ENCODE results near the gene SNX25. TPM values are rescaled to one million over a fixed set of nuclear protein-coding genes. Genes with fewer than 3 reads are reported as not detected.

SNX25 gene
- total RNA-seq, 1 experiment from 2014 or later = 16.7 TPM

DNA sequence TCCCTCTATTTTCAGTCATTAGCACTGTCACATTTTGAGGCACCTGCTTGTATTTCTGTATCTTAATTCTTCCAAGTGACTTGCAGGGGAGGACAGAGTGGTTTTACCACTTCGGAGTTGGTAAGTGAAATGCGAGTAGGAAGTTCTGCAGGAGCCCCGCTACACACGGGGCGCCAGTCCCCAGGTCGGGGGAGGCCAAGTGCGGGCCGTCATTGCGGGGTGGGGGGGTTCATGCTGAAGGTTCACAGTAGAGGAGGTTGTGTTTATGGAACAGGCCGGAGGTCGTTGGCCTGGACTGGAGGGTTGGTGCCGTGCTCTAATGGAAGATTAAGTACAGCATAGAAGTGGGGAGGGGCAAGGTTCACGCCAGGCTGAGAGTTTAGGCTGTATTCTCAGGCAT is 142.3 kb downstream of the SNX25 start:
- in situ Hi-C loops (cut with HindIII; ENCODE audit: low pct_unique_long_range_greater_than_20kb, low sequenced_read_pairs) = no loop called here
- Histone ChIP-seq H3K4me1 (ENCODE audit: control insufficient read depth, insufficient read depth, low read length) (no peaks in the 10 kb centered on the region), H3K27ac (ENCODE audit: low read length) (no peak overlapping the region), H3K27me3 (ENCODE audit: control insufficient read depth, insufficient read depth, low read length) (no peaks in the 10 kb centered on the region), H3K9me3 (ENCODE audit: control insufficient read depth, insufficient read depth, low read depth, low read length) (no peaks in the 10 kb centered on the region), H3K36me3 (ENCODE audit: control insufficient read depth, insufficient read depth, low read length) (no peaks in the 10 kb centered on the region; the same call in 1 of the 2 replicates), H3K4me3 (ENCODE audit: low read depth in 2 of 2, low read length in 2 of 2) (no peak overlapping the region)
- ChIA-PET POLR2A (no interaction called here), CTCF (no interaction called here)
- TF ChIP-seq, protein P1, sequence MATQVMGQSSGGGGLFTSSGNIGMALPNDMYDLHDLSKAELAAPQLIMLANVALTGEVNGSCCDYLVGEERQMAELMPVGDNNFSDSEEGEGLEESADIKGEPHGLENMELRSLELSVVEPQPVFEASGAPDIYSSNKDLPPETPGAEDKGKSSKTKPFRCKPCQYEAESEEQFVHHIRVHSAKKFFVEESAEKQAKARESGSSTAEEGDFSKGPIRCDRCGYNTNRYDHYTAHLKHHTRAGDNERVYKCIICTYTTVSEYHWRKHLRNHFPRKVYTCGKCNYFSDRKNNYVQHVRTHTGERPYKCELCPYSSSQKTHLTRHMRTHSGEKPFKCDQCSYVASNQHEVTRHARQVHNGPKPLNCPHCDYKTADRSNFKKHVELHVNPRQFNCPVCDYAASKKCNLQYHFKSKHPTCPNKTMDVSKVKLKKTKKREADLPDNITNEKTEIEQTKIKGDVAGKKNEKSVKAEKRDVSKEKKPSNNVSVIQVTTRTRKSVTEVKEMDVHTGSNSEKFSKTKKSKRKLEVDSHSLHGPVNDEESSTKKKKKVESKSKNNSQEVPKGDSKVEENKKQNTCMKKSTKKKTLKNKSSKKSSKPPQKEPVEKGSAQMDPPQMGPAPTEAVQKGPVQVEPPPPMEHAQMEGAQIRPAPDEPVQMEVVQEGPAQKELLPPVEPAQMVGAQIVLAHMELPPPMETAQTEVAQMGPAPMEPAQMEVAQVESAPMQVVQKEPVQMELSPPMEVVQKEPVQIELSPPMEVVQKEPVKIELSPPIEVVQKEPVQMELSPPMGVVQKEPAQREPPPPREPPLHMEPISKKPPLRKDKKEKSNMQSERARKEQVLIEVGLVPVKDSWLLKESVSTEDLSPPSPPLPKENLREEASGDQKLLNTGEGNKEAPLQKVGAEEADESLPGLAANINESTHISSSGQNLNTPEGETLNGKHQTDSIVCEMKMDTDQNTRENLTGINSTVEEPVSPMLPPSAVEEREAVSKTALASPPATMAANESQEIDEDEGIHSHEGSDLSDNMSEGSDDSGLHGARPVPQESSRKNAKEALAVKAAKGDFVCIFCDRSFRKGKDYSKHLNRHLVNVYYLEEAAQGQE (IDR thresholded peaks at IDR 0.05; ENCODE audit: insufficient read depth in 1 of 2, low read depth in 2 of 2, low read length in 1 of 2) = no peak
- no TSS peak for BruUV-seq (replicated peaks)
- DNase-seq (ENCODE audit: low read depth, low spot score) (no peak), ATAC-seq (no peak)
- intact Hi-C loops (cut with micrococcal nuclease; ENCODE audit: unreplicated experiment) = no loop called here

DNA sequence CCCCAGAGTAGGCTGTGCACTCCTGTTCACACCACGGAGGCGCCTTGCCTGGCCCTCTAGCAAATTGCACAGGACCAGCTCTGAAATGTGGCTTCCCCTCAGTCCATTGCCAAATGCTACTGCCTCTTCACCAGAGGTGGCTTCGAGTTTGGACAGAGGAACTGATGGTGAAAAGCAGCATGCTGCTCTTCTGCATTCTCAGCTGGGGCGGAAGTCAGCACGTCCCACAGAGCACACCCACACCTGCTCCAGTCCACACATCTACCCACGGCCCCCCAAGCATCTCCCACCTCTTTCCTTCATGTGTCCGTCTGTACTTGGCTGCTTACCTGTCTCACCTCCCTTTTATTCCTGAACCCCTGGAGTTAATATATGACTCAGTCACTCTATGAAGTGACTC is 142.8 kb downstream of the SNX25 start:
- no peaks in the 10 kb centered on the region; the same call in 1 of the 2 replicates for H3K36me3 ChIP-seq (ENCODE audit: control insufficient read depth, insufficient read depth, low read length)
- BruUV-seq (replicated peaks) = no TSS peak
- no peaks in the 10 kb centered on the region for H3K4me1 ChIP-seq (ENCODE audit: control insufficient read depth, insufficient read depth, low read length)
- CTCF ChIA-PET = no interaction called here
- ATAC-seq (no peak), DNase-seq (ENCODE audit: low read depth, low spot score) (no peak)
- H3K9me3 ChIP-seq (ENCODE audit: control insufficient read depth, insufficient read depth, low read depth, low read length) = no peaks in the 10 kb centered on the region
- H3K4me3 ChIP-seq (ENCODE audit: low read depth in 2 of 2, low read length in 2 of 2) = no peak overlapping the region
- no peak for TF ChIP-seq POLR2AphosphoS5 (IDR thresholded peaks at IDR 0.05; ENCODE audit: low read depth, low read length)
- TF ChIP-seq SIN3A (IDR thresholded peaks at IDR 0.05; ENCODE audit: borderline replicate concordance, insufficient read depth, low read depth, low read length) = no peak
- TF ChIP-seq, protein P2, sequence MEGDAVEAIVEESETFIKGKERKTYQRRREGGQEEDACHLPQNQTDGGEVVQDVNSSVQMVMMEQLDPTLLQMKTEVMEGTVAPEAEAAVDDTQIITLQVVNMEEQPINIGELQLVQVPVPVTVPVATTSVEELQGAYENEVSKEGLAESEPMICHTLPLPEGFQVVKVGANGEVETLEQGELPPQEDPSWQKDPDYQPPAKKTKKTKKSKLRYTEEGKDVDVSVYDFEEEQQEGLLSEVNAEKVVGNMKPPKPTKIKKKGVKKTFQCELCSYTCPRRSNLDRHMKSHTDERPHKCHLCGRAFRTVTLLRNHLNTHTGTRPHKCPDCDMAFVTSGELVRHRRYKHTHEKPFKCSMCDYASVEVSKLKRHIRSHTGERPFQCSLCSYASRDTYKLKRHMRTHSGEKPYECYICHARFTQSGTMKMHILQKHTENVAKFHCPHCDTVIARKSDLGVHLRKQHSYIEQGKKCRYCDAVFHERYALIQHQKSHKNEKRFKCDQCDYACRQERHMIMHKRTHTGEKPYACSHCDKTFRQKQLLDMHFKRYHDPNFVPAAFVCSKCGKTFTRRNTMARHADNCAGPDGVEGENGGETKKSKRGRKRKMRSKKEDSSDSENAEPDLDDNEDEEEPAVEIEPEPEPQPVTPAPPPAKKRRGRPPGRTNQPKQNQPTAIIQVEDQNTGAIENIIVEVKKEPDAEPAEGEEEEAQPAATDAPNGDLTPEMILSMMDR (IDR thresholded peaks at IDR 0.05) = no peak
- no peak for TF ChIP-seq TCF7L2 (IDR thresholded peaks at IDR 0.05; ENCODE audit: low read depth, low read length)
- TF ChIP-seq, protein P1 (IDR thresholded peaks at IDR 0.05; ENCODE audit: insufficient read depth in 1 of 2, low read depth in 2 of 2, low read length in 1 of 2) = no peak
- POLR2A ChIA-PET = no interaction called here
- no peaks in the 10 kb centered on the region for H3K27me3 ChIP-seq (ENCODE audit: control insufficient read depth, insufficient read depth, low read length)
- intact Hi-C loops (cut with micrococcal nuclease; ENCODE audit: unreplicated experiment) (no loop called here), in situ Hi-C loops (cut with HindIII; ENCODE audit: low pct_unique_long_range_greater_than_20kb, low sequenced_read_pairs) (no loop called here)
- no peak overlapping the region for H3K27ac ChIP-seq (ENCODE audit: low read length)
